GM18517 (cell line): ENCODE results near the gene CUBN.
A peak's percentile ranks its signal among the peaks of the same experiment; 100 is the strongest.
"Not testable (repeated sequence)": the region's sequence is repeated elsewhere in the genome, so short reads cannot be mapped to it uniquely, and the experiment has no call there.

Source experiments
- ATAC-seq: cut with Tn5 transposase; IDR thresholded peaks from one replicate; pipeline ENCODE4 v1.9.1; 2021; ENCODE audit warnings: mild to moderate bottlenecking, moderate library complexity; ENCODE audit not compliant: unreplicated experiment

CUBN gene

DNA sequence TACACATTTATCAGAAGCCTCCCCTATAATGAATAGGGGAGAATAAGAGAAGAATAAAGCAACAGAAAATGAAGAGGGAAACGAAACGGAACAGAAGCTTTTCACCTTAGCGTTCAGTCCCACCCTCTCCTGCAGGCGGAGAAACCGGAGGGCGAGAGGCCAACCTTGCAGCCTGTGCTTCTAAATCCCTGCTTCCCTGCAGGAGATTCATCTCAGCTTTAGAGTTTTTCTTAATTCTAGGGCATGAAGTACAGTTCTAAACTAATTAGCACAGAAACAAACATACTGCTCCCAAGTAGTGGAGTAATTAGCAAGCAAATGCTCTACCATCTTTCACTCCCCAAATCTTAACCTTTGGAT is 107.2 kb downstream of the CUBN start:
- no peak for ATAC-seq

DNA sequence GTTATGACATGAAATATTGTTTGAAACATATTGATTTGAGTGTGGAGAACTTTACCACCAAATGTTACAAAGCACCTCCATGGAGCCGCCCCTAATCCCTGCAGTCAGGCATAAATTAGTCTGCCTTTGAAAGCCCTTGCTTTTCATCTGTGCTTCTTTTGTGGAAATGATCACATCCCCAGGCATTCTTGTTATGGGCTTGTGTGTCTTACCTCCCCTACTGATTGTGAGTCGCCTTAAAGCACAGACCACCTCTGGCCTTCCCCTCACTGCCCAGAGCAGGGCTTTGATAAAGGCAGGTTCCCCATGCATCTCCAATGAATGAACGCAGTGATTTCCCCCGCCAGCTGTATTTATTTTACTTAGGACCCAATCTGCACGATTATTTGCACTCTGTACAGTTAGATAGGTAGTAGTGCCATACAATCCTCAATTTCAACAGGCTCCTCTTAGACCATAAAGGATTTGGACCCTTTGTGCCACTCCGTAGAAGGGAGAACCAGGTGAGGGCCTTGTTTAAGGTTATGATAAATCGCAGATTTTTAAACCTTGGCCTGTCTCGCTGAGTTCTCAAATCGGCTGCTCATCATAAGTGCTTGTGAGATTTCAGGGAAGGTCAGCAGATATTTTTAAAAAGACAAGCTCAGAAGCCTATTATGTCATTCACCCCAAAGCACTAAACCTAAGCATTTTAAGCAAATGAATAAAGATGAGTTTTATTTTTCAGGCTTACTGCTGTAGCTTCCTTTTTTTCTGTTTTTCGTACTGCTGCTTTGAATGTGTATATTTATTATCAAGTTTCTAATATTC is 107.8 kb downstream of the CUBN start:
- no peak for ATAC-seq

DNA sequence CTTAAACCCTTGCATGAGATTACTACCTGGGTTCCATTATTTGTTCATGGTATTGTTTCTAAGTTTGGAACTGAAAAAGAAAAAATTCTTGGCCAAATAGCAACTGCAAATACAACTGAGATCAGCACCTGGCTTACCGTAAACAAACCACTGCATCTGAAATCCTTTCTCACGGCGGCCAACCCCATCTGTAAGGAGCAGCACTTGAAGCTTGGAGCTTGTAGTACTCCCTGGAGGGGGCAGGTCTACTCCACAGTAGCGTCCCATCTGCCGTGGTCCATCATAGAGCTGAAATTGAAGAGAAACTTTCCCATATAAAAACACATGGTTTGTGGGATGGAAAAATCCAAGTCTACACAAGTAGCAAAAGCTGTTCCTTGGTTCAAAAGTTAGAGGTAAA is 109.9 kb downstream of the CUBN start:
- ATAC-seq, result no peak

DNA sequence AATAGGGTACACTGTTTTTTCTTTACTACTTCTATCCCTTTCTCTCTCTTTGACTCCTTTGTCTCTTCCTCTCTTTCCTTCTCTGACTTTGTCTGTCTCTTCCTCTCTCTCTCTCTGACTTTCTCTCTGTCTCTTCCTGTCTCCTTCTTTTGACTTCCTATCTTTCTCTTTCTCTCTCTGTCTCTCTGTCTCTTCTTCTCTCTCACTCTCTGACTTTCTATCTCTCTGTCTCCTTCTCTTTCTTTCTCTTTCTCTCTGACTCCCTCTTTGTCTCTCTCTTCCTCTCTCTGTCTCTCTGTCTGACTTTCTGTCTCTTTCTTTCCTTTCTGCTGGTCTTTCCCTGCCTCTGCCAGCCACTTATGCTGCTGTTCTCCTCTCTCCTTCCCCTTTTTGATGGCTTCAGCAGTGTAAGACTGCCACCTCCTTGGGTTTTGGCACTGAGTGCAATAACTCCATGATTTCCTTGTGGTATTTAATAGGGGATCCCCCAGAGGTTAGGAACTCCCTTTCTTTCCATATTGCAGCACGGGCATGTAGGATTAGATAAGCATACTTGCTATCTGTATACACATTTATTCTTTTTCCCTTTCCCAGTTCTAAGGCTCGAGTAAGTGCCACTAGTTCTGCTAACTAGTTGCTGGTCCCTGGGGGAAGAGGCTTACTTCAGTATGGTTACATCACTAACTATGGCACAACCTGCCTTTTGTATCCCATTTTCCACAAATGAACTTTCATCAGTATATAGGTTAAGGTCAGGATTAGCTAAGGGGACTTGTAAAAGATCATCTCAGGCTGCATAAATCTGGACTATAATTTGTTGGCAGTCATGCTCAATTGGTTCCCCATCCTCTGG is 116.3 kb downstream of the CUBN start:
- ATAC-seq, result not testable (repeated sequence)

DNA sequence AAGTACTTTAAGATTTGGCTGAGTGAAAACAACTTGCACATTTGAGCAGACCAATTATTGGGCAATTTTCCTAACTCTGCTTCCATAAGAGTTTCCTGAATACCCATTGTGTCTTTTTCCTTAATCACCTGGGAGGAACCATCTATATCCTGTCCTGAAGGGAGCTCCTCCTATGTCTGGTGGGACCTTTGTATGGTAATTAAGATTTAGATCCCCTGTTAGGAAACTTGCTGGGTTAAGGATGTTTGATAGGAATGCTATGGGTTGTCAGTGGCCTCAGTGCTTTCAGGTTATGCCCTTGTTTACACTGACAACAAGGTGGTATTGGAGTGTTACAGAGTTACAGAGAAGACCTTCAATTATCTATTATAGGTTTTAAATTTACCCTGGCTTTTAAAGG is 116.9 kb downstream of the CUBN start:
- not testable (repeated sequence) for ATAC-seq

DNA sequence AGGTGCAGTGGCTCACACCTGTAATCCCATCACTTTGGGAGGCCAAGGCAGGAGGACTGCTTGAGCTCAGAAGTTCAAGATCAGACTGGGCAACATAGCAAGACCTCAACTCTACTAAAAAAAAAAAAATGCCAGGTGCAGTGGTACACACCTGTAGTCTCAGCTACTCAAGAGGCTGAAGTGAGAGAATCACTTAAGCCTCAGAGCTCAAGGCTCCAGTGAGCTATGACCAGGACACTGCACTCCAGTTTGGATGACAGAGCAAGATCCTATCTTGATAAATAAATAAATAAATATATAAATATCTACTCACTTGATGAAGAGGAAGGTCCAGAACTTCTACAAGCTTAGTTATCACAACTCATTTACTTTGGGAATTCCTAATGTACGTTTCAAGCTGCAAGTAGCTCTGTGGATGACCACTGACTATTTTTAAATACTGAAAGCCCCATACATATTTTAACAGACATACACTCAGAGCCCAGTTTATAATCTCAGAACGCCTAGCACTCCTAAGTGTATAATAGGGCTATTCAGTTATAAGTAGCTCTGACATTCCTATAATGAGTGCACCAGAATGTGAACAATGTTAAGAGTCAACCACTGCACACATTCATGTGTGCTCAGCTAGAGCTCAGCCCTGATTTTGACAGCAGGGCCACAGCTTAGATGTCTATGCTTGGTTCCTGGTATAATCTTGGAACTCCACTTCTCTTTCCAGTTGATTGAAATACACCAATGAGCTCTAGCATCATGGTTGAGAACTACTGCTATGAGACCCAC is 119.1 kb downstream of the CUBN start:
- no peak for ATAC-seq

DNA sequence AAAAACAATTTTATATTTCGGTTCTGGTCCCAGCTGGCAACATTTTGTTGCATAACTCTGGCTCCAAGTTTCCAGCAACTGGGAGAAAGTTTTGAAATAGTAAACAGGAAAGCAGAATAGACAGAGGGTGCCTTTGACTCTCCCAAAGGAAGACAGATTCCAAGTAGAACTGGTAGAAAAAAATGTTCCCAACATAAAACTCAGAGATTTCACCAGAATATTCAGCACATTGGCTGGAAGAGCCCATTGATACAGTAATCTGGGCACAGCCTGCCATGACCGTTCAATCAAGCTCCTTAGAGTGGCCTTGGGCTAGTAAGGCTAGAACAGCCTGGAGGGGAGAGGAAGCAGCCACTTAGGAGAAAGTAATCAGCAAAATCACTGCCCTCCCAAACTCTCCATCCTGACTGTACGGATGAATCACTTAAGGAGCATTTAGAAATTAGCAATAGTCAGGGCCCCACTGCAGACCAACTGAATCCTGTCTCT is 120.4 kb downstream of the CUBN start:
- ATAC-seq, result no peak

DNA sequence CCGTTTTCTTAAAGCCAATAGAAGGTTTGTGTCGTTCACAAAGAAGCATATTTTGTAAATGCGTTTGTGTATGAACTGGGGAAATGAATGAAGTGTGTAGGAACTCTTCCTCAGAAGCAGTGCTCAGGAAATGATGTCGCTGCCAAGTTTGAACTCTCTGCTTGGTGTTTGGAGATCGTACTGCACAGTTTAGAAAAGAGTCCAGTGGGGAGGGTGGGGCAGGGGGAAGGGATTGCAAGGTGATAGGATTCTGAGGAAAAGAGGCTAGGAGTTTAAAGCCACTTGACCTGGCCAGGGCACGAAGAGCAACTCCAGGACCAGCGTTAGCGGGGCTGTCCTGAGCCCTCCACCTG is 122.2 kb downstream of the CUBN start:
- no peak for ATAC-seq

DNA sequence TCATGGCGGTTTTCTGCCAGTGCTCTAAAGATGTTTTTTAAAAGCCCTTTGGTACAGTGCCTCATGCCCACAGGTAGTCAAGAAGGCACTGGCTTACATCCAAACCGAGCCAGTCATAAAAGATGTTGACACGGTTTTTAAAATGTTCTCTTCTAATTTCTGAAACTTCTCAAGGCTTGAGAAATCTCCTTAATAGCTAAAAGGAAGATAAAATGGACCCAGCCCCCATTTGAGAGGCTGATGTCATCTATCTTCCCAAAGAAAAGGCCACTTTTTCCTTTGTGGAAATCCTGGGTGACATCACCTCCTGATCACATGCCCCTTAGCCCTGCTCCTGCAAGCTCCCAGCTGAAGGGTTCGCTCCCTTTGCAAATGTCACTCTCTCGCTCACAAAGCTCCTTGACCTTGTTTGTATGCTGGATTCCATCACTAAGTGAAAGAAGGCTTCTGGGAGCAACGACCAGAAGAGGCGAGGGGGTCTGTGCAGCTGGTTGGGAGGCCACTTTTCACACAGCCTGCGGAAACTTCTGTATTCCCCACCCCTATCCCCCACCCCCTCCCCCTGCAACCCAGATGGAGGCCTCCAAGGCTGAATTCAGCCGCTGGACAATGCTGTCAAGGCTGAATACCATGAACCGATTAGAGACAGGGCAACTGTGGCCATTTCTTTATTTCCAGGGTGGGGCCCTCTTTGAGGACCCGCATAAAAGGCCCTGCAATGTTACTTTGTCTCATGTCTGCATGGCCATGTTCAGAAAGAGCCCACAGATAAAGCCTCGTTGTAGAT is 122.8 kb downstream of the CUBN start:
- ATAC-seq, result no peak

DNA sequence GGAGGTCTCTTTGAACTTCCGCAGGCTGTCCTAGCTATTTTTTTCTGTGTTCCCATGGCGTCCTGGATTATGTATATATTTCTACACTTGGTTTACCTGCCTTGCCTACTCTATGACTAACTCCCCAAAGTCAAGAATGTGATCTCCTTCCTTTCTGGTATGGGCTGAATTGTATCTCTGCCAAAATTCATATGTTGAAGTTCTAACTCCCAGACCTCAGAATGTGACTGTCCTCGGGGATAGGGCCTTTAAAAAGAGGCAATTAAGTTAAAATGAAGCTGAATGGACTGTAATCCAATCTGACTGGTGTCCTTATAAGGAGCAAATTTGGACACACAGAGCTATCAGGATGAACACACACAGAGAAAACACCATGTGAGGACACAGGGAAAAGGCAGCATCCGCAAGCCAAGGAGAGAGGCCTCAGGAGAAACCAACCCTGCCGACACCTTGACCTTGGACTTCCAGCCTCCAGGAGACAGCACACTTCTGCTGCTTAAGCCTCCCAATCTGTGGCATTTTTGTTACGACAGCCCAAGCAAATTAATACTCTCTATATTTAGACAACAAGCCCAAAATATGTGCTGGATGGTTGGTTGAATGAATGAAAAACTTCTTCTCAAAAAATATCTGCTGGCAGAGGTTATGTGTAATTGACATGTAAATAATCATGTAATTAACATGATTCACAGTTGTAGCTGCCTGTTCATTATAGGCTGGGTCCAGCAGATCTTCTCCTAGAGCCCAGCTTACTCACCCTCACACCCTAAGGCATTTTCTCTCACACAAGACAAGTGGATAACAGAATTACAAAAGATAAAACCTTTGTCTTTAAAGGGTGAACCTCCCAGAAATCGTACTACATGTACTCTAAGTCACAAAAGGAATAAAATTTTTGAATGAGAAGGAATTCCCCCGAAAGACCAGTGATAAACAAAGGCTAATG is 123.7 kb downstream of the CUBN start:
- ATAC-seq, result no peak

DNA sequence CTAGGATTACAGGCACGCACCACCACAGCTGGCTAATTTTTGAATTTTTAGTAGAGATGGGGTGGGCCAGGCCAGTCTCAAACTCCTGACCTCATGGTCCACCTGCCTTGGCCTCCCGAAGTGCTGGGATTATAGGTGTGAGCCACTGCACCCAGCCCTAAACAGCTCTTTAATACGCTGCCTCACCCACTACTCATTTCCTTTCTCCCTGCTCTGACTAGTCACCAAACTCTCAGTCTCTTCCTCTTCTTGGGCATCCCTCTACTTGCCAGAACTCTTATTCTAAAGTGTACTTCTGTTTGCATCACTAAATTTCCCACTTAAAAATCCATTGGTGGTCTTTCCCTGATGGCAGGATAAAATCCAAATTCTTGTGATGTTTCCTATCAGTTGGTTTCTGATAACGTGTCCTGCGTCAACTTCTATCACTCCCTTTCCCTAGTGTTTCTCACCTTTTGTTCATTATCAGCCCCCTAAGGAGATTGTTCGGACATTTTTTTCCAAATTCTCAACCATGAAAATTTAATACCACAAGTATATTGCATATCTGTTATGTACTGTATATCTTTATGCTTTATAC is 124.7 kb downstream of the CUBN start:
- ATAC-seq, result no peak

DNA sequence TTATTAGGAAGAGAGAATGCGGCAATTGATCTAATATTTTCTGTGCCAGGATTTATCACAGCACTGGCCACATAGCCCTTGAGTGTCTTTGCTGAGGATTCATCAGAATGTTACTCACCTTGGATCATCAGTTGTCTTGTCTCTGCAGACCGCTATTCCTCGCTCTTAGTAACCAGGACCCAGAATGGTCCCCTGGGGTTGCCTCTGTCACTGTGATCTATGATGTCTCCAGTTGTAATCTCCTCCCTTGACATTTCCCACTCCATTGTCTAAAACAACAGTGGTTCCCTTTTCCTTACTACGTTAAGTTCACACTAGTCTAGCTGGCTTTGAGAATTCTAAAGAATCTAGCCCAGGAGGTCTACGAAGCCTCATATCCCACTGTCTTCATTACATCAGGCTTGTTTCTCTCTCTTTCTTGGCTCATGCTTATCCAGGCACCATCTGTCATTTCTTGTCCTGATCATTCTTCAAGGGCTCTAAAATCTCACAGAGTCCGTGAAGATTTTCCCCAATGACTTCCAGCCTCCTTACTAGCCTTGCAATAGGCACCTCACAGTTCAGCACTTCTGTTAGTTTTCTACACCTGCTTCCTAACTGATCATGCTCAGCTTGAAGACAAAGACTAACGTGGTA is 125.8 kb downstream of the CUBN start:
- ATAC-seq, result no peak

DNA sequence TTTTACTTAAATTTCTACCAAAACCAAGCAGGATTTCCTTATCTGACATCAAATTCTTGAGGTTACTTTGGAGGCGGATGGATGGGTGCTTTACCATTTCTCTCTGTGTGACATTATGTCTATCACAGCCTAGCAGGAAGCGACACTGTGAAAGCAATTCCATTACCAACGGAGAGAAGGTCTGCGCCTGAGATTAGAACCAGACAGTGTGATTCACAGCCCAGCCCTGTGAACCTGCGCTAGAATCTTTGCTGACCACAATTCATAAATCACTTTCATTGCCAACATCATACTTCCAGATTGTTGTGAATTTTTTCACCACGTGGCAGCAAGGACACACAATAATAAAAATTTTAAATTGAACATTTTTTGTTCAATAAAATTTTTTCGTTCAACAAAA is 126.5 kb downstream of the CUBN start:
- no peak for ATAC-seq

DNA sequence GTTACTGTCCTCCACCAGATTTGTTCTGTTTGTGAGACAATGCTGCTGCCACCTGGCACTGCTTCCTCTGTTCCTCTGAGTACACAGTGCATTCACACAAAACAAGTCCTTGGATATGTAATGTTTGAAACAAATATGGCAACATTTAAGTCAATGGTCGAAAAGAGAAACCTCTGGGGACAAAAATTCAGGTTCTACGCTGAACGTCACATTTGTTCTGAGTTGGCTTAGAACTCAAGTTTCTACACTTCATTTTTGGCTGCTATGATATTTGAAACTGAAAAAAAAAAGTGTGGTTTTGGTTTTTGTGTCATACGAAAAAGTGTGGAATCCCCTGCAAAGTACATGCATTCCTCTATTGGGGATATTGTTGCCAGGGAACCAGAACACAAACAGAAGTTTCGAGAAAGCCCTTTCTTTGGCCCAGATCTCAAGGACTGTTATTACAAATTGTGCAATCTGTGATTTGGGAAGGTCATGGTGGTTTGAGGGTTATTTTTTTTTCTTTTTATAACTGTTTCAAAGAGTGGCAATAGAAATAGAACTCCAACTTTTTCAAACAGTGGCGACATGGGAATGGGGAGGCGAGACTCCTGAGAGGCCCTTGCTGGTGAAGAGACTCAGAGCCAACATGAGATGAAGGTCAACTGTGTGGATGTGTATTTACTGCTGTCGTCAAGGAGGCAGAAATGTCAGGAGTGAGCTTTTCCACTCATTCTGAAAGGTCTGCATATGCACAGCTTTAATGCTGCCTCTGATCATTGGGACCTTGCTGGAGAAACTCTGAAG is 127.5 kb downstream of the CUBN start:
- ATAC-seq, result peak; percentile 66

DNA sequence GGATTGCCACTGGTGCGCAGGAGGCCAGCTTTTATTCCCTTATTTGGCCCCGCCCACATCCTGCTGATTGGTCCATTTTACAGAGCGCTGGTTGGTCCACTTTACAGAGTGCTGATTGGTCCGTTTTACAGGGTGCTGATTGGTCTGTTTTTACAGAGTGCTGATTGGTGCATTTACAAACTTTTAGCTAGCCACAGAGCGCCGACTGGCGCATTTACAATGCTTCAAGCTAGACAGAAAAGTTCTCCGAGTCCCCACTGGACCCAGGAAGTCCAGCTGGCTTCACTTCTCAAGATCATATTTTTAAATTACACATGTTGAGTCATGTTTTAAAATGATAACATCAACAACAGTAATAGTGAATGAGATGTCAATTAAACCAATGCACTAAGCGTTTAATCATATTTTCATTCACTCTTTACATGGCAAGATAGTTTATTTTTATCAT is 128.3 kb downstream of the CUBN start:
- ATAC-seq, result no peak

DNA sequence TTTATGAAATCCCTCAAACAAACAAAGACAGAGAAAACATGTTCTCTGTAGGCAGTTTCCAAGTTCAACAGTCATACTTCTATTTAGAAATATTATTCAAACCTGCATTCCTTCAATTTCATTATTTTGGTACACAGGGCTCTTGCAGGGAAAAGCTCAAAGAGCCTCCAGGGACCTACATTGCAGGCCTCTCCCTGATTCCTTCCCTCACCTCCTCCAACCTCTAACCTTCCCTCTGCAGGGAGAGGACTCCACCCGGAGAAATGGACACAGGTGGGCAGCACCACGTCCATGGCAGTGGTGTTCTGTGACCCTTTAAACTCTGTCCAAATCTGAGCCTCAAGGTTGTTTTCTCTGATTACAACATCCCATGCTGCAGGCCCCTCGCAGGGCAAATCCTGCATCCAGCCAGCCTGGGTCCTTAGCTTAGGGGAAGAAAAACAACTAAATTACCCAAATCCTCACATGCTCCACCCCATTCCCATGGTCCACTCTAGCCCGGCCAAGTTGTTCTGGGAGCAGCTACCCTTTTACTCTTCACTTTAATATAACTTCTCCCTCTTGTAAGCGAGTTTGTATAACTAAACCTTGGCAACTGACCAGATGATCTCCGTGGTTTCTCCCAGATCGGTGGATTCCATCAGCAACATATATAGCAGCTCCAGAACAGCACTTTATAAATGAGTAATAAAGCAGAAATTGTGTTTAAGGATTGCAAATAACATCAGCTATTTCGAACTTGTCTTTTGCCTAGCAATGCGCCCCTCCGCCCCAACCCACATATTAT is 129.8 kb downstream of the CUBN start:
- no peak for ATAC-seq

DNA sequence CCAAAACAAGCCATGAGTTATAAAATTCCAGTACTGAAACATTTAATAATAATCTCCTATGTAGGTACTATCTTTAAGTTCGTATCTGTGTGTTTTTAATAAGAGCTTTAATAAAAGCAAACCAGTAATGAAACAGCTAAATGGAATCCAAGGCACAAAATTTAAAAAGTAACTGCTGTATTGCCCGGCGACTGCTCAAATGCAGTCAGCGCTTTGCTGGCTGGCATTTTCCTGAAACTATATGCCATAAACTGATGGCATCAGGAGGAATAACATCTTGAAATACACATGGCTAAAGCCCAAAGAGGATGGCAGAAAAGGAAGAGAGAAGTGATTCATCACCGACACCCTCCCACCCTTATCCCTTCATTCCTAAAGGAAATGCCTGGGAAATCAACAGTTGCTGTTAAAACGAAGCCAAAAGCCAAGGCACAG is 133.1 kb downstream of the CUBN start:
- ATAC-seq, result no peak
